Vagina (tissue), 2 donors: Measurements from ENCODE around the gene PSMD10. TPM values are rescaled to one million over a fixed set of nuclear protein-coding genes. Genes with fewer than 3 reads are reported as not detected.

Source experiments
- DNase-seq, 2 donors: peaks; one replicate each; pipeline ENCODE4 v3.0.0-alpha.2; 2017; ENCODE audit errors: extremely low spot score in 2 of 2
- H3K27ac ChIP-seq: fragments of 200-600 bp; sonication (generic); one replicate; pipeline ENCODE4 v1.5.1; 2019
- H3K27me3 ChIP-seq: fragments of 200-600 bp; sonication (generic); one replicate; pipeline ENCODE4 v1.5.1; 2019
- H3K36me3 ChIP-seq, 2 donors: fragments of 200-600 bp; sonication (generic); one replicate each; pipeline ENCODE4 v1.5.1; 2017 to 2019
- H3K4me1 ChIP-seq: fragments of 200-600 bp; sonication (generic); one replicate; pipeline ENCODE4 v1.5.1; 2019
- H3K4me3 ChIP-seq, 2 donors: fragments of 200-600 bp; sonication (generic); 1 replicate in 1 of 2; 2 replicates in 1 of 2; pipeline ENCODE4 v1.5.1; 2016 to 2019
- H3K9me3 ChIP-seq: fragments of 200-600 bp; sonication (generic); one replicate; pipeline ENCODE4 v1.5.1; 2019
- CTCF ChIP-seq, 3 experiments: fragments of 450-650 bp in 2 of 3; fragments of 200-600 bp in 1 of 3; sonication (generic) in 1 of 3; IDR thresholded peaks; one replicate each; pipeline ENCODE4 v1.5.1; 2017 to 2019; ENCODE audit warnings: antibody characterized with exemption in 3 of 3, mild to moderate bottlenecking in 2 of 3, moderate library complexity in 2 of 3
- POLR2A ChIP-seq, 2 donors: fragments of 450-650 bp; IDR thresholded peaks; one replicate each; pipeline ENCODE4 v1.6.1; 2017; ENCODE audit warnings: antibody characterized with exemption in 2 of 2, mild to moderate bottlenecking in 2 of 2, moderate library complexity in 2 of 2
- POLR2AphosphoS5 ChIP-seq, 2 donors: sonication (generic); formaldehyde crosslinking; IDR thresholded peaks; one replicate each; pipeline ENCODE4 v1.9.0; 2017; ENCODE audit warnings: antibody characterized with exemption in 2 of 2, mild to moderate bottlenecking in 2 of 2, low read depth in 1 of 2; ENCODE audit not compliant: insufficient read depth in 1 of 2
- intact Hi-C: fragments of 100-400 bp; cut with DNase I; formaldehyde crosslinking; loops from one replicate; pipeline ENCODE4 v1.15.1; 2023
- total RNA-seq: library from RNA; depleted of rRNA; stranded (reverse); fragments of >200 nt; gene quantifications from one replicate; pipeline ENCODE4 v1.2.3, GENCODE V29; 2016

Gene PSMD10
- total RNA-seq, 1 donor from 2014 or later = 33.6 TPM

DNA sequence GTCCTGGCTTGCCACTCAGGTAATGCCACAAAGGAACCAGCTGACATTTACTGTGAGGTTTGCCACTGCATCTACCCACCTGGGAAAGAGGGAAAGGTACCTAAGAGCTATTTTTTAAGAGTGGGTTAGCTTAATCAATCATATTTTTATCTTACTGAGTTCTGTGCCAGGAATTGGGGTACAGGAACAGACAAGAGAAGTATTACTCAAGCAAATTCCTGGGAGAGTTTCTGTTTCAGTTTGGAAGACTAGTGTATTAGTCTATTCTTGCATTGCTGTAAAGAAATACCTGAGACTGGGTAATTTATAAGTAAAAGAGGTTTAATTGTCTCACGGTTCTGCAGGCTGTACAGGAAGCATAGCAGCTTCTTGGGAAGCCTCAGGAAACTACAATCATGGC is 23.2 kb downstream of the PSMD10 start:
- H3K27ac ChIP-seq = no peak overlapping the region
- no peak for DNase-seq
- H3K9me3 ChIP-seq = no peaks in the 10 kb centered on the region
- H3K4me1 ChIP-seq = no peaks in the 10 kb centered on the region
- intact Hi-C loops = no loop called here
- no peaks in the 10 kb centered on the region for H3K36me3 ChIP-seq
- no peak overlapping the region for H3K4me3 ChIP-seq
- no peaks in the 10 kb centered on the region for H3K27me3 ChIP-seq
- no peak for TF ChIP-seq CTCF (IDR thresholded peaks at IDR 0.05)
- TF ChIP-seq POLR2A (IDR thresholded peaks at IDR 0.05) = no peak
- TF ChIP-seq POLR2AphosphoS5 (IDR thresholded peaks at IDR 0.05; ENCODE audit: insufficient read depth in 1 of 2, low read depth in 1 of 2) = no peak

DNA sequence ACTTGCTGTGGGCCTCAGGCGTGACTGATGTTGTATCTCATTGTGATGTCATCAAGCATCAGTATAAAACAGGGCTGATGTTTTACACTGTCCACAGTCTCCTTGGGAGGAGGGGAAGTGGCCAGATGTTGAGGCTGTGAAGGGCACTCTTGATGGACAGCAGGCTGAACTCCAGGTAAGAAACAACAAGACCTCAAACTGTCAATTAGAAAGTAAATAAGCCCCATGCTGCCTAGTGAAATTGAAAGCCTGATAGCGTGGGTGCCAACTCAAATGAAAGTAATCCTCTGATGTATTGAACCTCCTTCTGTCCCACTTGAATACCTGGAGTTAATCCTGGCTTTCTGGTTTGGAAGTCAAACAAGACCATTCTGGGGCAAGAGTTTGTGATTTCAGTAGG is 26.7 kb downstream of the PSMD10 start:
- DNase-seq = no peak
- Histone ChIP-seq H3K4me1 (no peaks in the 10 kb centered on the region), H3K9me3 (no peaks in the 10 kb centered on the region), H3K27me3 (no peaks in the 10 kb centered on the region), H3K36me3 (no peaks in the 10 kb centered on the region), H3K27ac (no peak overlapping the region), H3K4me3 (no peak overlapping the region)
- intact Hi-C loops = no loop called here
- TF ChIP-seq POLR2A (IDR thresholded peaks at IDR 0.05) (no peak), POLR2AphosphoS5 (IDR thresholded peaks at IDR 0.05; ENCODE audit: insufficient read depth in 1 of 2, low read depth in 1 of 2) (no peak), CTCF (IDR thresholded peaks at IDR 0.05) (no peak)

DNA sequence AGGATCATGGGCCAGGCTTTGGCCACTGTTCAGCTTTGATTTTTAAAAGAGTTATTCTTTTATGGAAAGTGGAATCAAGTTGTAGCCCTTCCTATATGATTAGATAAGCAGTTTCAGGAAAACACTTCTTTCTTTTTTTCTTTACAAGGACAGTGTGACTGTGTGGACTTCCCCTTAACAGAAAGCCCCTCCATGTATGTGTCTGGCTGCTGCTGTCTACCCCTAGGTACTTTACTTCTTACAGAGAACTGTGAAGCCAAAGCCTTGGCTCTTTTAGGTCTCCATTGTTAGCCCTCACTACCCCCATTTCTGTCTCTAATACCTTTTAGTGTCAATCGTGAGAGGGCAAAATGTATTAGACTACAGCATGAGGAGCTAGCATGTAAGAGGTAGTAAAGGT is 27.3 kb downstream of the PSMD10 start:
- no peaks in the 10 kb centered on the region for H3K9me3 ChIP-seq
- TF ChIP-seq POLR2AphosphoS5 (IDR thresholded peaks at IDR 0.05; ENCODE audit: insufficient read depth in 1 of 2, low read depth in 1 of 2) (no peak), CTCF (IDR thresholded peaks at IDR 0.05) (no peak), POLR2A (IDR thresholded peaks at IDR 0.05) (no peak)

DNA sequence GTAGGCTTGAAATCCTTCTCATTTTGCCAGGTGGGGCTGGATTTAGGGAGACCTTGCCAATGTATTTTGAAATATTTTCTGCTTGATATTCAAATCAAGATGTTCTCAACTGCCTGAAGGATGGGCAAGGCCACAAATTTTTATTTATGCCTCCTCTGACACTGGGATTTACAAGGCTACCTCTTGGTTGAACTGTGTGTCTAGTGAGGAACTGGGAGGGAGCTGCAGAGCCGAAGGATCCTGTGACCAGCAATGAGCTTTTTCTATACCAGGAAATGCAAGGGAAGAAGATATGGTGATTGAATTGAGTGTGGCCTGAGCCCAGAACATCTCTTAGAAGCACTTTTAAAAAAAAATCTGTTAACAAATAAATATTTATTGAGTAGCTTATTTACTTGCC is 31.5 kb downstream of the PSMD10 start:
- Histone ChIP-seq H3K36me3 (no peaks in the 10 kb centered on the region), H3K9me3 (no peaks in the 10 kb centered on the region), H3K4me1 (no peaks in the 10 kb centered on the region), H3K27me3 (no peaks in the 10 kb centered on the region), H3K27ac (no peak overlapping the region), H3K4me3 (no peak overlapping the region)
- no peak for DNase-seq
- TF ChIP-seq CTCF (IDR thresholded peaks at IDR 0.05) (no peak), POLR2AphosphoS5 (IDR thresholded peaks at IDR 0.05; ENCODE audit: insufficient read depth in 1 of 2, low read depth in 1 of 2) (no peak), POLR2A (IDR thresholded peaks at IDR 0.05) (no peak)
- intact Hi-C loops = no loop called here

More for the DNA sequence above, 27.3 kb downstream of the PSMD10 start:
- no peak overlapping the region for H3K4me3 ChIP-seq
- no peaks in the 10 kb centered on the region for H3K27me3 ChIP-seq
- no peak for DNase-seq
- H3K36me3 ChIP-seq = no peaks in the 10 kb centered on the region
- H3K27ac ChIP-seq = no peak overlapping the region
- H3K4me1 ChIP-seq = no peaks in the 10 kb centered on the region
- intact Hi-C loops = no loop called here

GRCh38 chrX:108055546-108055945 is 35.8 kb downstream of the PSMD10 start:
- Histone ChIP-seq H3K4me1 (no peaks in the 10 kb centered on the region), H3K27me3 (no peaks in the 10 kb centered on the region), H3K36me3 (no peaks in the 10 kb centered on the region), H3K27ac (no peak overlapping the region), H3K9me3 (no peaks in the 10 kb centered on the region), H3K4me3 (no peak overlapping the region)
- no peak for DNase-seq
- intact Hi-C loops = no loop called here
- TF ChIP-seq POLR2AphosphoS5 (IDR thresholded peaks at IDR 0.05; ENCODE audit: insufficient read depth in 1 of 2, low read depth in 1 of 2) = no peak
- no peak for TF ChIP-seq POLR2A (IDR thresholded peaks at IDR 0.05)
- no peak for TF ChIP-seq CTCF (IDR thresholded peaks at IDR 0.05)
